Neutrophil (primary cell): ENCODE data around the gene PTPN14.

Source experiments
- H3K27ac ChIP-seq: fragments of 200-600 bp; sonication (generic); 2 replicates; pipeline ENCODE4 v1.5.1; 2016; ENCODE audit warnings: mild to moderate bottlenecking, moderate library complexity
- H3K27me3 ChIP-seq: fragments of 200-600 bp; sonication (generic); 2 replicates; pipeline ENCODE4 v1.6.0; 2016; ENCODE audit warnings: mild to moderate bottlenecking
- H3K36me3 ChIP-seq: fragments of 200-600 bp; sonication (generic); 2 replicates; pipeline ENCODE4 v1.5.1; 2017
- H3K4me1 ChIP-seq, 2 experiments: fragments of 200-600 bp in 1 of 2; sonication (generic) in 1 of 2; 1 replicate in 1 of 2; 2 replicates in 1 of 2; pipeline versions ENCODE4 v1.5.1 to v1.6.1; 2013 to 2016; ENCODE audit warnings: low read depth in 1 of 2, low read length in 1 of 2, mild to moderate bottlenecking in 1 of 2, moderate library complexity in 1 of 2; ENCODE audit not compliant: control insufficient read depth in 1 of 2, insufficient read depth in 1 of 2
- H3K4me3 ChIP-seq, 2 experiments: fragments of 200-600 bp in 1 of 2; sonication (generic) in 1 of 2; 1 replicate in 1 of 2; 2 replicates in 1 of 2; pipeline ENCODE4 v1.5.1; 2013 to 2016; ENCODE audit warnings: low read depth in 1 of 2, low read length in 1 of 2, mild to moderate bottlenecking in 1 of 2, moderate library complexity in 1 of 2
- H3K9me3 ChIP-seq: fragments of 200-600 bp; sonication (generic); 2 replicates; pipeline ENCODE4 v1.5.1; 2016
- CTCF ChIP-seq: fragments of 200-600 bp; sonication (generic); IDR thresholded peaks from 2 replicates; pipeline ENCODE4 v1.5.1; 2016; ENCODE audit warnings: antibody characterized with exemption

Gene PTPN14

GRCh38 chr1:214317734-214318133 lies 233.7 kb downstream of the PTPN14 start:
- H3K27ac ChIP-seq, result no peak overlapping the region
- no peak overlapping the region for H3K4me3 ChIP-seq
- H3K4me1 ChIP-seq, result no peaks in the 10 kb centered on the region
- H3K27me3 ChIP-seq, result no peaks in the 10 kb centered on the region
- no peak for TF ChIP-seq CTCF
- H3K9me3 ChIP-seq, result no peaks in the 10 kb centered on the region
- no peaks in the 10 kb centered on the region for H3K36me3 ChIP-seq

GRCh38 chr1:214317300-214317699 lies 234.1 kb downstream of the PTPN14 start:
- H3K4me3 ChIP-seq, result no peak overlapping the region
- no peaks in the 10 kb centered on the region for H3K36me3 ChIP-seq
- H3K4me1 ChIP-seq, result no peaks in the 10 kb centered on the region
- no peak overlapping the region for H3K27ac ChIP-seq
- no peak for TF ChIP-seq CTCF
- H3K27me3 ChIP-seq, result no peaks in the 10 kb centered on the region
- no peaks in the 10 kb centered on the region for H3K9me3 ChIP-seq

GRCh38 chr1:214316593-214316992 lies 234.8 kb downstream of the PTPN14 start:
- Histone ChIP-seq H3K27ac (no peak overlapping the region), H3K27me3 (no peaks in the 10 kb centered on the region), H3K4me3 (no peak overlapping the region), H3K36me3 (no peaks in the 10 kb centered on the region), H3K4me1 (no peaks in the 10 kb centered on the region), H3K9me3 (no peaks in the 10 kb centered on the region)
- no peak for TF ChIP-seq CTCF

GRCh38 chr1:214314178-214314843 lies 237.1 kb downstream of the PTPN14 start:
- no peak for TF ChIP-seq CTCF
- no peak overlapping the region for H3K27ac ChIP-seq

GRCh38 chr1:214312530-214313051 lies 238.8 kb downstream of the PTPN14 start:
- TF ChIP-seq CTCF, result no peak
- Histone ChIP-seq H3K36me3 (no peaks in the 10 kb centered on the region), H3K4me3 (no peak overlapping the region), H3K27ac (no peak overlapping the region), H3K4me1 (peaks cover 0 to 6% of the 10 kb centered on the region in 2 experiments), H3K27me3 (no peaks in the 10 kb centered on the region), H3K9me3 (no peaks in the 10 kb centered on the region)

More at GRCh38 chr1:214314178-214314843, 237.1 kb downstream of the PTPN14 start:
- Histone ChIP-seq H3K9me3 (no peaks in the 10 kb centered on the region), H3K4me1 (peaks cover 0 to 6% of the 10 kb centered on the region in 2 experiments), H3K4me3 (no peak overlapping the region), H3K27me3 (no peaks in the 10 kb centered on the region), H3K36me3 (no peaks in the 10 kb centered on the region)
